HG03280 (cell line): ENCODE data around the gene GALNT9.
"Not testable (repeated sequence)": the region's sequence is repeated elsewhere in the genome, so short reads cannot be mapped to it uniquely, and the experiment has no call there.

ENCODE experiments used
- ATAC-seq: cut with Tn5 transposase; IDR thresholded peaks from one replicate; pipeline ENCODE4 v1.9.1; 2021; ENCODE audit warnings: mild to moderate bottlenecking, moderate library complexity; ENCODE audit not compliant: unreplicated experiment

Gene GALNT9

GRCh38 chr12:132267873-132268272, 61.5 kb downstream of the GALNT9 start:
- ATAC-seq, result no peak

DNA sequence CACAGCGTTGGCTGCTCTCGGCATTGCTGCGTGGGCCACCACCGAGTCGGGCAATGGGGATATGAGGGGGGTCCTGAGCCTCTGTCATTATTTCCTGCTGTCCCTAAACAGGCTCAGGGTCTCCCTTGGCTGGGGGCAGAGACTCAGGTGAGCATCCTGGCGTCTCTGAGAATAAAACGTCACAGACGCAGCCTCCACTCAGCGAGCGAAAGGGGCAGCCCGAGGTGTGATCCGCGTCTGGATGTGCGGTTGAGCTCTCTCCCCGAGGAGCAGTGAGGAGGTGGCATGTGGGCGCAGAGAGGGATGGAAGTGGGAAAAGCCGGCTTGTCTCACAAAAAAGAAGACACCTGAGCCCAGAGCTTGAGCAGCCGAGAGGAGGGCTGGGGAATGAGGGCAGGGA, 62.6 kb downstream of the GALNT9 start:
- no peak for ATAC-seq

DNA sequence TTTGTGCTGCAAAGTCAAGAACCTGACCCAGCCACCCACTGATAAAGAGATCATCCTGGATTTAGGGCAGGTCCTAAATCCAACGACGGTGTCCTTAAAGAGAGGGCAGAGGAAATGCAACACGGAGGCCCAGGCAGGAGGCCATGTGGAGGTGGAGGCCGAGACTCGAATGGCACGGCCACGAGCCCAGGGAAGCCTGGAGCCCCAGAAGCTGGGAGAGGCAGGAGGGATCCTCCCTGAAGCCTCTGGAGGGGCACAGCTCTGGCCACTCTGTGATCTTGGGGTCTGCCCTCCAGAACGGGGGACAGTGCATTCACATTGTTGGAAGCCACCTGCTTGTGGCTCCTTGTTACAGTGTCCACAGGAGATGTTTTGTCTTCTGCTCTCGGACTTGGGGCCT, 63.0 kb downstream of the GALNT9 start:
- ATAC-seq, result no peak

- not testable (repeated sequence) for ATAC-seq
These were observed 63.6 kb downstream of the GALNT9 start for GRCh38 chr12:132265822-132266221.

DNA sequence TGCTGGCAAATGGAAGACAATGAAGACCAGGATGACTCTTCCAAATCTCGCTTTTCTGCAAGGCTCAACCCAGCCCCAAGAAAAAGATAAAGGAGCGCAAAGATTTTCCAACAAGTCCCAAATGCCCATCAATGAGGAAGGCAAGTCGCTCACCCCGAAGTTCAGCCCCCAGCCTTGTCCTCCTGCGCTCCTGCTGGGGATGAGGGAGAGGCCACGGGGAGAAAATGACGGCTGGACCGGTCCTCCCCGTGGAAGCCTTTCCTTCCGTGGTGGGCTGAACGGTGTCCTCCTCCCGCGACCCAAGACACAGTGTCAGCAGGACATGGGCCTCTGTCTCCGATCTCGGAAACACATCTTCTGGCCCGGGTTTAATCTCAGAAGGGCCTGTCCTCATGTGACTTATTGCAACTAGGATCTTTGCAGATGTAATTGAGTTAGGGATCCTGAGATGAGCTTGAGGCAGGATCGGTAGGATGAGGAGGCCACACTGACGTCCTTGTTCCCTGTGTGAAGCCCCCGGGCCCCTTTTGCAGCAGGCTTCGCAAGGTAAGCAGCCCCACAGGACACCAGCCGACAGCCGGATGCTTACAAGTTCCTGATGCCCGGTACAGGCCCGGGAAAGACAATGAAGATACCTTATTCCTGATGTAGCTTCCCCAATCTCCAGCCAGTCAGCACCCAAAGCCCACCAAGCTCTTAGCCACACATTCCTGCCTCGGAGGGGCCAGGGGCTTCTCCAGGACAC, 64.2 kb downstream of the GALNT9 start:
- no peak for ATAC-seq

DNA sequence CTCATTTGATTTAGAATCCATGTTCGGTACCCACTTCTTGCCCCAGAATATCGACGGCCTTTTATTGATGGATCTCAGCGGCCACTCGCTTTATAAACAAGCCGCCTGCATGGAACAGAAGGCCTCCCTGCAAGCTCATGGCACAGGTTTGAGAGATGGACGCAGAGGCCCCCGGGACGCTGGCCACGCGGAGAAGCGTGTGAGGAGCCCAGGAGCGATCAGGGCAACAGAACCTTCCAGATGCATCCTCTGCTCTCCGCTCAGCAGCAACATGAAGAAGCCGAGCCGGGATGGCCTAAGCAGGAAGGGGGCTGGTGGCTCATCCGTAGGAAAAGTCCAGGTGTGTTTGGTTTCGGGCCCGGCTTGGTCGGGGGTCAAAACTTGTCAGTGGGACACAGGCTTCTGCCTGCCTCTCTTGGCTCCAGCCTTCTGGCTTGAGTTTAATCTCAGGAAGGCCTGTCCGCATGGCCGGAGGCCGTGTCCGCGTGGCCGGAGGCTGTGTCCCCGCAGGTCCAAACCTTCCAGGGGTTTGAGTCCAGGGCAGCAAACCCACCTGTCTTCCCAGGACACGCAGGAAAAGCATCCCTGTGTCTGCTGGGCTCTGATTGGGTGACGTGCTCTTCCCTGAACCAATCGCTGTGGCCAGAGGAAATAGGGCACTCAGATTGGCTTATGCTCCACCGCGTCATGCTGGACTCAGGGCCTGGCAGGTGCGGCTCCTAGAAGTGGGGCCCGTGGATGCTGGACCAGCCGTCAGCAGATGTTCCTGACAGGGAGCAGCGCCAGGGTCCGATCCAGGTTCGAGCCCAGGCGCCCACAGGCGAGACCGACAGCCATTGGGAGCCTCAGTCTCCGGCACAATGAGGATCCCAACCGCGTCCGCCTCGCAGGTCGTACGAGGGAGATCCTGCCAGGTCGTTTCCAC, 65.0 kb downstream of the GALNT9 start:
- ATAC-seq, result no peak

DNA sequence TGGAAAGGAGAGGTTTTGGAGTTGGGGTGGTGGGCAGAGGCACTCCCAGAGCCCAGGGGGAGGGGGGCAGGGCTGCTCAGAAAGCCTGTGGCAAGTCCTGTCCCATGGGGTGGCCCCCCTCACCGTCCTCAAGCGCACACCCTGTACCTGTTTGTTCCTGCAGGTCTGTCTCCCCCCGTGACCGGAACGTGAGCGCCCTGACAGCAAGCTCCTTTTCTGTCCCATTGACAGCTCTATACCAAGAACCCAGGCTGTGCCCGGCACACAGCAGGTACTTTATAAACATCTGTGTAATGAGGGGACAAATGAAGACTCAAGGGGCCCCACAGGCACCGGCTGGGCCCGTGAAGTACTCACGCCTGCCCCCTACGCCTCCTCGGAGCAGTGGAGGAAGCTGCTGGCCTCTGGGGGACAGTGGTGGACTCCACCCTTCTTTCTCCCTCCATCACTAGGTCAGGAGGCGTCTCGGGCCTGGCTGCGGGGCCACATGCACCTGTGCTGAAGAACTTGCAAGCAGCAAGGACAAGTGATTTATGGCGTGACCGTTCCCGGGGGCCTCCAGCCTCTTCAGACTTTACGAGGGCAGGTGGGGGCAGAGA, 65.8 kb downstream of the GALNT9 start:
- no peak for ATAC-seq

DNA sequence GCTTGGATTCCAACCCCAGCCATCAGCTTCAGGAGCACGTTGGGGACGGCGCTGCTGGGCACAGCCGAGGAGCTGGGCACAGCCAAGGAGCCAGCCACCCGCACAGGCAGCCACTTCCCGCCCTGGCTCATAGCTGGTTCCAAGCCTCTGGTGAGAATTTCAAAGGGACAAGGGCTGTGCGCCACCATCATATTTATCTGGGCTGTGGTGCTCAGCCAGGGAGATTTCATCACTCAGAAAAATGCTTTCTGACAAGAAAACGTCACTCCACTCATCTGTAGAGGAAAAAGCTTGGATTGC, 66.4 kb downstream of the GALNT9 start:
- ATAC-seq, result no peak

DNA sequence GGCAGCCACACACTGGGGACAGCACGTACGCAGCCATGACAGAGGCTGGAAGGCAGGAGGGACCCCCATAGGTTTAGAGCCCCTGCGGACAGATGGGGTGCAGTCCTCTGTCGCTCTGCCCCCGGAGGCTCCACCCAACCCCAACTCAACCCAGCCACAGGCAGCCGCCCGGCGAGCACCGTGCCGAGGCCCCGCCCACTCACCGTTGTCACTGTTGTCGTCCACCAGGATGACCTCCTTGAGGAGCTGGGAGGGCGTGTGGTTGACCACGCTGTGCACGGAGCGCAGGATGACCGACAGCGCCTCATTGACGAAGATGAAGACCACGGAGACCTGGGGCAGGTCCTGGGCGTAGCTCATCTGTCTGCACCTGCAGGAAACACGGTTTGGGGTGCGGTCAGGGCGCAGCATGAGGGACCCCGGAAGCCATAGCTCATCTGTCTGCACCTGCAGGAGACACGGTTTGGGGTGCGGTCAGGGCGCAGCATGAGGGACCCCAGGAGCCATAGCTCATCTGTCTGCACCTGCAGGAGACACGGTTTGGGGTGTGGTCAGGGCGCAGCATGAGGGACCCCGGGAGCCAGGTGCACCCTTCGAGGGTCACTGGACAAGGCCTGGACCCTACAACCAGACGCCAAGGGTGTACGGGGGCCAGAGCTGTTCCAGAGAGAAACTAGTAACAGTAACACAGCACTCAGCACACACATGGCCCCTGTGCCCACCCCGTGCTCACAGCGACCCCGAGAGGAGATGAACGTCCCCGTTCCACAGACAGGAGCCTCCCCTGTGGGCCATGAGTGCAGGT, 66.9 kb downstream of the GALNT9 start:
- ATAC-seq, result no peak

- no peak for ATAC-seq
These were observed 67.9 kb downstream of the GALNT9 start for GRCh38 chr12:132261328-132262138.

- ATAC-seq, result no peak
These were observed 68.7 kb downstream of the GALNT9 start for GRCh38 chr12:132260721-132261120.

DNA sequence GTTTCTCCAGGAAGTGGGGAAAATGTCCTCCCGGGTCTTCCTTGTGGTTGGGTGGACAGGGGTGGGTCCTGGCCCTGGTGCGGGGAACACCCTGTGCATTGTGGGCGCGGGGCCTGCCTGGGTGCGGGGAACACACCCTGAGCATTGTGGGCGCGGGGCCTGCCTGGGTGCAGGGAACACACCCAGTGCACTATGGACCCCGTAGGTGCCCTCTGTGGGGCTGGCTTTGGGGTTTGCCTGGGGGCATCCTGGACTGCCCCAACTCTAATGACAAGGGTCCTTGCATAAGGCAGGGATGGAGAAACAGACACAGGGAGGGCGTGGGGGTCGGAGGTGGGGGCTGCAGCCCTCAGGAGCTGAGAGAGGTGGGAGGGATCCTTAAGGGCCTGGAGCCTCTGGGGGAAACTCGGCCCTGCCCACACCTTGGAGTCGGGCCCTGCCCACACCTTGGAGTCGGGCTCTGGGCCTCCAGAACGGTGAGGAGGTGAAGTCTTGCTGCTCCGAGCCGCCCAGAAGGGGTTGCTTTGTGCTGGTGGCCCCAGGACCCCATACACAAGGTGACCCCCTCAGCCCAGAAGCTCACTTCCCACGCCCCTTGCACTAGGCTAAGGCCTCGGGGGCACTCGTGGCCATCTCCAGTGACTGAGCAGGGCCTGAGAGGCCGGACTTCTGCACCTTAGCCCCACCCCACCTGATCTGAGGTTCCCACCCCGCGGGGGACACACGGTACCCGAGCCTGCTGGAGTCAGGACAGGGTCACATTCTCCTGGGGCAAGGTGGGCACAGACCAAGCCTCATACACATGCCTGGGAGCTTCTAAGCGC, 69.3 kb downstream of the GALNT9 start:
- ATAC-seq, result no peak

GRCh38 chr12:132259364-132259871, 70.0 kb downstream of the GALNT9 start:
- ATAC-seq, result no peak

GRCh38 chr12:132258543-132258942, 70.8 kb downstream of the GALNT9 start:
- ATAC-seq, result no peak

GRCh38 chr12:132257955-132258490, 71.4 kb downstream of the GALNT9 start:
- ATAC-seq, result no peak

GRCh38 chr12:132257206-132257954, 72.0 kb downstream of the GALNT9 start:
- ATAC-seq, result no peak

DNA sequence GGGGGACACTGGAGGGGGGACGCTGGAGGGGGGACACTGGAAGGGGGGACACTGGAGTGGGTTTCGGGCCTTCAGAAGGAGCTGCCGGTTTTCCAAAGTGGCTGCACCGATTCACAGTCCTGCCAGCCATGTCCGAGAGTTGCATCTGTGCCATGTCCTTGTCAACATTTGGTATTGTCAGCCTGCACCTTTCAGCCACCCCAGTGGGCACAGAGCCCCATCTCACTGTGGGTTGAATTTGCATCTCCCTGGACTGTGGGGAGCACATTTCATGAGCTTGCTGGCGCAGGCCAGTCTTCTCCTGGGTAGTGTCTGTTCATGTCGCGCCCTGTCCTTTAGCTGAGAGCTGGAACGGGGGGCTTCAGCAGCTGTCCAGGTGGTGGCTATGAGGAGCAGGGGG, 72.7 kb downstream of the GALNT9 start:
- no peak for ATAC-seq

GRCh38 chr12:132255642-132256041, 73.7 kb downstream of the GALNT9 start:
- ATAC-seq, result no peak
